GM19238 (cell line): ENCODE results near the gene KIF18A.
A peak's percentile ranks its signal among the peaks of the same experiment; 100 is the strongest.
"Not testable (repeated sequence)": the region's sequence is repeated elsewhere in the genome, so short reads cannot be mapped to it uniquely, and the experiment has no call there.

Source experiments
- DNase-seq: peaks from one replicate; pipeline ENCODE4 v3.0.0; 2011; ENCODE audit warnings: low spot score; ENCODE audit not compliant: insufficient read length

The KIF18A gene

GRCh38 chr11:28107750-28108618 lies at the start of gene KIF18A, which contains the start of gene METTL15:
TSS of gene KIF18A (minus strand) at chr11:28108156. CDS start at chr11:28097947, 10,209 bp downstream.
TSS of gene METTL15 (plus strand) at chr11:28108388. CDS start at chr11:28113335, 4,947 bp downstream.
- DNase-seq = peak; percentile 61

- DNase-seq = no peak
Measured at GRCh38 chr11:28153586-28153985, 45.6 kb upstream of the KIF18A start.

GRCh38 chr11:28152743-28153142 lies 44.8 kb upstream of the KIF18A start:
- no peak for DNase-seq

GRCh38 chr11:28146123-28146751 lies 38.3 kb upstream of the KIF18A start:
- DNase-seq = no peak

- no peak for DNase-seq
Measured at GRCh38 chr11:28144808-28145207, 36.9 kb upstream of the KIF18A start.

GRCh38 chr11:28142724-28143123 lies 34.8 kb upstream of the KIF18A start:
- no peak for DNase-seq

- no peak for DNase-seq
Measured at GRCh38 chr11:28140689-28141455, 32.9 kb upstream of the KIF18A start.

GRCh38 chr11:28139841-28140415 lies 32.0 kb upstream of the KIF18A start:
- DNase-seq = no peak

- DNase-seq = no peak
Measured at GRCh38 chr11:28137832-28138231, 29.9 kb upstream of the KIF18A start.

- no peak for DNase-seq
Measured at GRCh38 chr11:28137366-28137765, 29.4 kb upstream of the KIF18A start.

GRCh38 chr11:28136157-28136556 lies 28.2 kb upstream of the KIF18A start:
- DNase-seq = not testable (repeated sequence)

GRCh38 chr11:28133146-28133545 lies 25.2 kb upstream of the KIF18A start:
- no peak for DNase-seq

- DNase-seq = no peak
Measured at GRCh38 chr11:28132548-28132947, 24.6 kb upstream of the KIF18A start.

GRCh38 chr11:28123151-28123581 lies 15.2 kb upstream of the KIF18A start:
- DNase-seq = no peak

GRCh38 chr11:28117712-28118111 lies 9.8 kb upstream of the KIF18A start:
- no peak for DNase-seq

GRCh38 chr11:28114731-28115130 lies 6.8 kb upstream of the KIF18A start:
- no peak for DNase-seq

GRCh38 chr11:28114116-28114515 lies 6.2 kb upstream of the KIF18A start:
- no peak for DNase-seq

- no peak for DNase-seq
Measured at GRCh38 chr11:28110821-28111200, 2.9 kb upstream of the KIF18A start.

GRCh38 chr11:28110108-28110820 lies 2.3 kb upstream of the KIF18A start:
- peak; percentile 12 for DNase-seq

GRCh38 chr11:28108958-28109357 lies 1.0 kb upstream of the KIF18A start:
- DNase-seq = no peak
